Activated CD4-positive, alpha-beta memory T cell treated with anti-CD3 and anti-CD28 coated beads for 36 hours (primary cell): Measurements from ENCODE around the gene NCOA3. TPM values are rescaled to one million over a fixed set of nuclear protein-coding genes. Genes with fewer than 3 reads are reported as not detected.
A peak's percentile ranks its signal among the peaks of the same experiment; 100 is the strongest.
"Not testable (repeated sequence)": the region's sequence is repeated elsewhere in the genome, so short reads cannot be mapped to it uniquely, and the experiment has no call there.

Experiments used
- CTCF ChIA-PET: fragments of 350-600 bp; sonication (Branson Sonifier 250); formaldehyde crosslinking; loops from one replicate; lab custom pipeline; 2021; ENCODE audit warnings: antibody characterized with exemption, inconsistent platforms; lab: Charles Lee
- POLR2A ChIA-PET: fragments of 350-600 bp; sonication (Branson Sonifier 250); formaldehyde crosslinking; loops from one replicate; lab custom pipeline; 2021; ENCODE audit warnings: antibody characterized with exemption; lab: Charles Lee
- DNase-seq: peaks from one replicate; pipeline ENCODE4 v3.0.0-alpha.2; 2020
- H3K27ac Mint-ChIP-seq: one replicate; pipeline ENCODE4 v1.8.0; 2021; ENCODE audit warnings: mixed read lengths
- H3K27me3 Mint-ChIP-seq: one replicate; pipeline ENCODE4 v1.8.0; 2021; ENCODE audit warnings: mixed read lengths
- H3K36me3 Mint-ChIP-seq: one replicate; pipeline ENCODE4 v1.8.0; 2021; ENCODE audit warnings: mixed read lengths
- H3K4me1 Mint-ChIP-seq: one replicate; pipeline ENCODE4 v1.8.0; 2021; ENCODE audit warnings: low read depth, mixed read lengths
- H3K4me3 Mint-ChIP-seq: one replicate; pipeline ENCODE4 v1.8.0; 2021; ENCODE audit warnings: mild to moderate bottlenecking, mixed read lengths
- H3K9me3 Mint-ChIP-seq: one replicate; pipeline ENCODE4 v1.8.0; 2021; ENCODE audit warnings: mixed read lengths
- intact Hi-C: fragments of 100-400 bp; cut with micrococcal nuclease; formaldehyde crosslinking; loops from one replicate; pipeline ENCODE4 v1.15.1; 2023
- total RNA-seq, 2 experiments: library from RNA; stranded (reverse); gene quantifications; one replicate each; pipeline ENCODE4 v1.2.3, GENCODE V29; 2021

The NCOA3 gene
- total RNA-seq, 2 experiments from 2014 or later = 72.0 to 81.8 TPM

- H3K4me3 Mint-ChIP-seq = no peak overlapping the region
- H3K27me3 Mint-ChIP-seq = no peaks in the 10 kb centered on the region
- peak overlapping the region; percentile 35 for H3K27ac Mint-ChIP-seq
- POLR2A ChIA-PET = no interaction called here
- H3K36me3 Mint-ChIP-seq = peaks cover 15% of the 10 kb centered on the region
- no peak for DNase-seq
- intact Hi-C loops = loop anchor here (5.0 kb wide), 1 partner anchor 34 kb away; no protein-coding TSS in a partner anchor
- no peaks in the 10 kb centered on the region for H3K9me3 Mint-ChIP-seq
- H3K4me1 Mint-ChIP-seq = peaks cover 72% of the 10 kb centered on the region
- CTCF ChIA-PET = interaction anchor here (0.6 kb wide), 1 partner anchor 128 kb away, joined by 3 read pairs; no protein-coding TSS in a partner anchor
Observed at GRCh38 chr20:47543006-47543431, 41.3 kb downstream of the NCOA3 start.

- Mint-ChIP-seq H3K27ac (no peak overlapping the region), H3K36me3 (peaks cover 16% of the 10 kb centered on the region), H3K4me3 (no peak overlapping the region), H3K27me3 (no peaks in the 10 kb centered on the region), H3K4me1 (peaks cover 65% of the 10 kb centered on the region), H3K9me3 (no peaks in the 10 kb centered on the region)
- ChIA-PET POLR2A (no interaction called here), CTCF (interaction anchor here (1.3 kb wide), 1 partner anchor 16 kb away, joined by 3 read pairs; no protein-coding TSS in a partner anchor)
- DNase-seq = no peak
- intact Hi-C loops = loop anchor here (5.0 kb wide), 1 partner anchor 33 kb away; no protein-coding TSS in a partner anchor
Observed at GRCh38 chr20:47544240-47544639, 42.6 kb downstream of the NCOA3 start.

- H3K9me3 Mint-ChIP-seq = no peaks in the 10 kb centered on the region
- H3K27me3 Mint-ChIP-seq = no peaks in the 10 kb centered on the region
- peaks cover 20% of the 10 kb centered on the region for H3K36me3 Mint-ChIP-seq
- no peak overlapping the region for H3K4me3 Mint-ChIP-seq
- no peak for DNase-seq
- intact Hi-C loops = loop anchor here (5.0 kb wide), 1 partner anchor 32 kb away; no protein-coding TSS in a partner anchor
- CTCF ChIA-PET = interaction anchor here (1.3 kb wide), 1 partner anchor 17 kb away, joined by 3 read pairs; no protein-coding TSS in a partner anchor
- no peak overlapping the region for H3K27ac Mint-ChIP-seq
- POLR2A ChIA-PET = interaction anchor here (0.8 kb wide), 1 partner anchor 236 kb away, joined by 4 read pairs; no protein-coding TSS in a partner anchor
- peaks cover 64% of the 10 kb centered on the region for H3K4me1 Mint-ChIP-seq
Observed at GRCh38 chr20:47544852-47545251, 43.2 kb downstream of the NCOA3 start.

DNA sequence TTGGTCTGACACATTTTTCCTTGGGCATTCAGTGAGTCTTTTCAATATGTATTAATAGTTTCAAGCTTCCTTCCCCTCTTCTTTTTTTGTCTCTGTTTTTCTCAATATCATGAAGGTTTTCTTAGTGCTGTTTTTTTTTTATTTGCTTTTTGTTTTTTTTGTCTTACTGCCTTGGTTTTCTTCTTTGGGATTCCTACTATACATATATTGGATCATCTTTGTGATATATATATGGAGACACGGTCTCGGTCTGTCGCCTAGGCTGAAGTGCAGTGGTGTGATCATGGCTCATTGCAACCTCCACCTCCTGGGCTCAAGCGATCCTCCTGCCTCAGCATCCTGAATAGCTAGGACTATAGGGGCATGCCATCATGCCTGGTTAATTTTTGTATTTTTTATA lies 43.8 kb downstream of the NCOA3 start:
- H3K27ac Mint-ChIP-seq = no peak overlapping the region
- DNase-seq = no peak
- ChIA-PET POLR2A (interaction anchor here (0.8 kb wide), 1 partner anchor 235 kb away, joined by 4 read pairs; no protein-coding TSS in a partner anchor), CTCF (interaction anchor here (0.6 kb wide), 1 partner anchor 1625 kb away, joined by 3 read pairs; no protein-coding TSS in a partner anchor)
- peaks cover 20% of the 10 kb centered on the region for H3K36me3 Mint-ChIP-seq
- H3K9me3 Mint-ChIP-seq = no peaks in the 10 kb centered on the region
- no peak overlapping the region for H3K4me3 Mint-ChIP-seq
- peaks cover 61% of the 10 kb centered on the region for H3K4me1 Mint-ChIP-seq
- intact Hi-C loops = no loop called here
- no peaks in the 10 kb centered on the region for H3K27me3 Mint-ChIP-seq

- no peaks in the 10 kb centered on the region for H3K27me3 Mint-ChIP-seq
- ChIA-PET CTCF (interaction anchor here (0.6 kb wide), 1 partner anchor 1626 kb away, joined by 3 read pairs; no protein-coding TSS in a partner anchor), POLR2A (no interaction called here)
- H3K9me3 Mint-ChIP-seq = no peaks in the 10 kb centered on the region
- peak overlapping the region; percentile 19 for H3K27ac Mint-ChIP-seq
- peaks cover 60% of the 10 kb centered on the region for H3K4me1 Mint-ChIP-seq
- no peak overlapping the region for H3K4me3 Mint-ChIP-seq
- no peak for DNase-seq
- intact Hi-C loops = no loop called here
- H3K36me3 Mint-ChIP-seq = peaks cover 20% of the 10 kb centered on the region
Observed at GRCh38 chr20:47546184-47547033, 44.7 kb downstream of the NCOA3 start.

GRCh38 chr20:47547034-47547387 lies 45.3 kb downstream of the NCOA3 start:
- Mint-ChIP-seq H3K4me3 (no peak overlapping the region), H3K36me3 (peaks cover 18% of the 10 kb centered on the region), H3K27me3 (no peaks in the 10 kb centered on the region), H3K9me3 (no peaks in the 10 kb centered on the region), H3K27ac (no peak overlapping the region), H3K4me1 (peaks cover 58% of the 10 kb centered on the region)
- intact Hi-C loops = no loop called here
- POLR2A ChIA-PET = no interaction called here
- CTCF ChIA-PET = no interaction called here
- no peak for DNase-seq

GRCh38 chr20:47549671-47550070 lies 48.0 kb downstream of the NCOA3 start:
- H3K36me3 Mint-ChIP-seq = peaks cover 21% of the 10 kb centered on the region
- no peak overlapping the region for H3K27ac Mint-ChIP-seq
- intact Hi-C loops = no loop called here
- peaks cover 36% of the 10 kb centered on the region for H3K4me1 Mint-ChIP-seq
- no peak overlapping the region for H3K4me3 Mint-ChIP-seq
- DNase-seq = no peak
- ChIA-PET CTCF (no interaction called here), POLR2A (interaction anchor here (0.6 kb wide), 1 partner anchor 66 kb away, joined by 3 read pairs; no protein-coding TSS in a partner anchor)
- H3K27me3 Mint-ChIP-seq = no peaks in the 10 kb centered on the region
- H3K9me3 Mint-ChIP-seq = peaks cover 4% of the 10 kb centered on the region

- intact Hi-C loops = no loop called here
- POLR2A ChIA-PET = no interaction called here
Observed at GRCh38 chr20:47551222-47551621, 49.5 kb downstream of the NCOA3 start.

GRCh38 chr20:47551841-47552240 lies 50.2 kb downstream of the NCOA3 start:
- Mint-ChIP-seq H3K27me3 (no peaks in the 10 kb centered on the region), H3K27ac (no peak overlapping the region), H3K36me3 (peaks cover 15% of the 10 kb centered on the region), H3K9me3 (peaks cover 4% of the 10 kb centered on the region), H3K4me1 (peaks cover 36% of the 10 kb centered on the region), H3K4me3 (no peak overlapping the region)
- intact Hi-C loops = no loop called here
- ChIA-PET CTCF (interaction anchor here (1.1 to 1.4 kb wide), 2 partner anchors 16 to 39 kb away, joined by 3 read pairs; no protein-coding TSS in a partner anchor), POLR2A (no interaction called here)
- DNase-seq = no peak

More at GRCh38 chr20:47551222-47551621, 49.5 kb downstream of the NCOA3 start:
- peaks cover 18% of the 10 kb centered on the region for H3K36me3 Mint-ChIP-seq
- H3K27ac Mint-ChIP-seq = no peak overlapping the region
- peaks cover 4% of the 10 kb centered on the region for H3K9me3 Mint-ChIP-seq
- no peak for DNase-seq
- H3K4me1 Mint-ChIP-seq = peaks cover 35% of the 10 kb centered on the region
- no peak overlapping the region for H3K4me3 Mint-ChIP-seq
- CTCF ChIA-PET = interaction anchor here (1.4 kb wide), 1 partner anchor 38 kb away, joined by 3 read pairs; no protein-coding TSS in a partner anchor
- no peaks in the 10 kb centered on the region for H3K27me3 Mint-ChIP-seq

DNA sequence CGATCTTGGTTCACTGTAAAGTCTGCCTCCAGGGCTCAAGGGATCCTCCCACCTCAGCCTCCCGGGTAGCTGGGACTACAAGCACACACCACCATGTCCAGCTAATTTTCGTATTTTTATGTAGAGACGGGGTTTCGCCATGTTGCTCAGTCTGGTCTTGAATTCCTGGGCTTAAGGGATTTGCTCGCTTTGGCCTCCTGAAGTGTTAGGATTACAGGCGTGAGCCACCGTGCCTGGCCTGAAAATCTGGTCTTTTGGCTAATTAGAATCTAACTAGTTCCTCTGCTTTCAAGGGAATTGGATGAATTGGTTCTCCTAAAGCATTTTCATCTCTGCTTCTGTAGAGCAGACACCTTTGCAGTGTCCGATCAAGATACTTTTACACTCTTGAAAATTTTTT lies 51.3 kb downstream of the NCOA3 start:
- no peaks in the 10 kb centered on the region for H3K27me3 Mint-ChIP-seq
- H3K27ac Mint-ChIP-seq = no peak overlapping the region
- POLR2A ChIA-PET = no interaction called here
- intact Hi-C loops = no loop called here
- H3K9me3 Mint-ChIP-seq = peaks cover 4% of the 10 kb centered on the region
- H3K4me3 Mint-ChIP-seq = no peak overlapping the region
- DNase-seq = no peak
- peaks cover 15% of the 10 kb centered on the region for H3K36me3 Mint-ChIP-seq
- CTCF ChIA-PET = no interaction called here
- peaks cover 41% of the 10 kb centered on the region for H3K4me1 Mint-ChIP-seq

- POLR2A ChIA-PET, H3K9me3 Mint-ChIP-seq, H3K27ac Mint-ChIP-seq, intact Hi-C loops, DNase-seq, H3K27me3 Mint-ChIP-seq, H3K4me3 Mint-ChIP-seq, CTCF ChIA-PET: not testable (repeated sequence)
- H3K36me3 Mint-ChIP-seq = peaks cover 13% of the 10 kb centered on the region
- peaks cover 44% of the 10 kb centered on the region for H3K4me1 Mint-ChIP-seq
Observed at GRCh38 chr20:47553594-47554235, 52.0 kb downstream of the NCOA3 start.

- peaks cover 47% of the 10 kb centered on the region for H3K4me1 Mint-ChIP-seq
- H3K4me3 Mint-ChIP-seq, CTCF ChIA-PET, DNase-seq, POLR2A ChIA-PET, intact Hi-C loops, H3K9me3 Mint-ChIP-seq, H3K27ac Mint-ChIP-seq, H3K27me3 Mint-ChIP-seq: not testable (repeated sequence)
- peaks cover 12% of the 10 kb centered on the region for H3K36me3 Mint-ChIP-seq
Observed at GRCh38 chr20:47554283-47554682, 52.6 kb downstream of the NCOA3 start.
